ENCODE data around the gene LCN10.

Gene LCN10

DNA sequence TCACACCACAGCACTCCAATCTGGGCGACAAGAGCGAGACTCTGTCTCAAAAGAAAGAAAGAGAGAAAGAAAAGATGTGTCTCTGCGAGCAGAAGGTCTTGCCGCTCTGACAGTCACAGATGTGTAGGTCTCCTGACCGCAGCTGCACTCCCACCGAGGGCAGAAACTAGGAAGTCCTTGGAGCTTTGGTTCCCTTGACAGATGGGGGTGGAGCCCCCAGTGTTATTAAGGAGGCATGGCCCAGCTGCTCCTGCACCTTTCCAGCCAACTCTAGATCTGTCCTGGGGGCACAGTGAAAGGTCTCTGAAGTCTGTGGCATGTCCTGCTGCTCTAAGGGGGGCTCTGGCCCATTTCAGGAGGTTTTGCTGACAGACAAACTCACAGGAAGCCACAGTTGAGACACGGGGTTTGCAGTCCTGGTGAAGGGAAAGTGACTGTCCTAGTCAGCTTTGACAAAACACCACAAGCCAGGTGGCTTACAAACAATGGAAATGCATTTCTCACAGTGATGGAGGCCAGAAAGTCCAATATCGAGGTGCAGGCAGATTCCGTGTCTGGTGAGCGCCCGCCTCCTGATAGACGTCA lies 39.4 kb downstream of the LCN10 start:
- no peaks in the 10 kb centered on the region for H3K36me3 ChIP-seq
- DNase-seq, result peak; percentile 49
- no peak overlapping the region for H3K4me3 ChIP-seq (ENCODE audit: low read depth, low read length)
- peak overlapping the region; percentile 40 for H3K27ac ChIP-seq
- H3K27me3 ChIP-seq (ENCODE audit: insufficient read depth, low read depth, severe bottlenecking), result no peaks in the 10 kb centered on the region
- TF ChIP-seq, protein P1, sequence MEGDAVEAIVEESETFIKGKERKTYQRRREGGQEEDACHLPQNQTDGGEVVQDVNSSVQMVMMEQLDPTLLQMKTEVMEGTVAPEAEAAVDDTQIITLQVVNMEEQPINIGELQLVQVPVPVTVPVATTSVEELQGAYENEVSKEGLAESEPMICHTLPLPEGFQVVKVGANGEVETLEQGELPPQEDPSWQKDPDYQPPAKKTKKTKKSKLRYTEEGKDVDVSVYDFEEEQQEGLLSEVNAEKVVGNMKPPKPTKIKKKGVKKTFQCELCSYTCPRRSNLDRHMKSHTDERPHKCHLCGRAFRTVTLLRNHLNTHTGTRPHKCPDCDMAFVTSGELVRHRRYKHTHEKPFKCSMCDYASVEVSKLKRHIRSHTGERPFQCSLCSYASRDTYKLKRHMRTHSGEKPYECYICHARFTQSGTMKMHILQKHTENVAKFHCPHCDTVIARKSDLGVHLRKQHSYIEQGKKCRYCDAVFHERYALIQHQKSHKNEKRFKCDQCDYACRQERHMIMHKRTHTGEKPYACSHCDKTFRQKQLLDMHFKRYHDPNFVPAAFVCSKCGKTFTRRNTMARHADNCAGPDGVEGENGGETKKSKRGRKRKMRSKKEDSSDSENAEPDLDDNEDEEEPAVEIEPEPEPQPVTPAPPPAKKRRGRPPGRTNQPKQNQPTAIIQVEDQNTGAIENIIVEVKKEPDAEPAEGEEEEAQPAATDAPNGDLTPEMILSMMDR (IDR thresholded peaks at IDR 0.05; ENCODE audit: low read depth, low read length), result no peak
- H3K9me3 ChIP-seq (ENCODE audit: severe bottlenecking), result no peaks in the 10 kb centered on the region

DNA sequence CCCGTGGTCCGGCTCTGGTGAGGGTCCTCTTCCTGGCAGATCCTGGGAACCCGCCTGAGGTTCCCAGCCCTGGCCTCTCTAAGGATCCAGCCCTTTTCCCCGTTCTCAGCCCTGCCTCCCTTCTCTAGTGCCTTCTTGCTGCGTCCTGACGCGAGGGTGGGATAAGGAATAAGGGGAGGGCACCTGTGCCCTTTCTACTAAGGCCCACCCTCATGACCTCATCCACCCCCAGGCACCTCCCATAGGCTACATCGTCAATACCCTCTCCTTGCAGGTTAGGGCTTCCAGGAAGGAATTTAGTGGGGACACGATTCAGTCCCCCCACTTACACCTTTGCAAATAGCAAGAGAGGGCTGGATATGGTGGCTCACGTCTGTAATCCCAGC lies 41.1 kb downstream of the LCN10 start:
- DNase-seq, result no peak
- no peak overlapping the region for H3K27ac ChIP-seq

DNA sequence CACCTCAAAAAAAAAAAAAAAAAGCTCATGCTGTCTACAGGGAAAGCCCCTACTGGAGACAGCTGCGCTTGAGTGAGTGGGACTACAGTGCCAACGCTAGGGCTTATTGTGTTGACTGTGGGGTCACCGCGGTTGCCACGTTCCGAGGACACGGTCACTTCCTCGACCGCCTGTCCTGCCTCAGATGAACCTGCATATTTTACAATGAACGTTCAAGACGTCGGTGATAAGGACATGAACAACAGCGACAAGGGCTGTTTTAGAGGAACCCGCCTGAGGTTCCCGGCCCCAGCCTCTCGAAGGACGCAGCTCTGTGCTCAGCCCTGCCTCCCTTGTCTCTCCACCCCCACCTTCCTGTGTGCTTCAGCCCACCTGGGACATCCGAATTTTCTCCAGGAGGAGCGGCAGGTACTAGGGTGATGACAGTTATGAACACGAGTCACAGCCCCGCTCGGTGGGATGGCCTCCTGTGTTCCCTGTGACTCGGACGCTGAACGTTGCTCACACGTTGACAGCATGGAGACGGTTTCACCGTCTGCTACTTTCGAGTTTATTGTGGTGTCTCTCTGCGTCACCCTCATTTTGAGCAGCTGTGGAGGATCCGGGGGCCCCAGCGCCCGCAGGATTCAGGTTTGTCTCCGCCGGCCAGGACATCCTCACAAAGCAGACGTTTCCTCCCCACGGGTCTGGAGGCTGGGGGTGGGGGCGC lies 41.6 kb downstream of the LCN10 start:
- TF ChIP-seq, protein P1 (IDR thresholded peaks at IDR 0.05; ENCODE audit: low read depth, low read length), result no peak
- Histone ChIP-seq H3K9me3 (ENCODE audit: severe bottlenecking) (no peaks in the 10 kb centered on the region), H3K36me3 (no peaks in the 10 kb centered on the region), H3K27me3 (ENCODE audit: insufficient read depth, low read depth, severe bottlenecking) (no peaks in the 10 kb centered on the region), H3K4me3 (ENCODE audit: low read depth, low read length) (no peak overlapping the region), H3K27ac (no peak overlapping the region)
- DNase-seq, result no peak

More for the DNA sequence above, 41.1 kb downstream of the LCN10 start:
- no peak overlapping the region for H3K4me3 ChIP-seq (ENCODE audit: low read depth, low read length)
- TF ChIP-seq, protein P1 (IDR thresholded peaks at IDR 0.05; ENCODE audit: low read depth, low read length), result no peak
- no peaks in the 10 kb centered on the region for H3K36me3 ChIP-seq
- H3K9me3 ChIP-seq (ENCODE audit: severe bottlenecking), result no peaks in the 10 kb centered on the region
- H3K27me3 ChIP-seq (ENCODE audit: insufficient read depth, low read depth, severe bottlenecking), result no peaks in the 10 kb centered on the region

DNA sequence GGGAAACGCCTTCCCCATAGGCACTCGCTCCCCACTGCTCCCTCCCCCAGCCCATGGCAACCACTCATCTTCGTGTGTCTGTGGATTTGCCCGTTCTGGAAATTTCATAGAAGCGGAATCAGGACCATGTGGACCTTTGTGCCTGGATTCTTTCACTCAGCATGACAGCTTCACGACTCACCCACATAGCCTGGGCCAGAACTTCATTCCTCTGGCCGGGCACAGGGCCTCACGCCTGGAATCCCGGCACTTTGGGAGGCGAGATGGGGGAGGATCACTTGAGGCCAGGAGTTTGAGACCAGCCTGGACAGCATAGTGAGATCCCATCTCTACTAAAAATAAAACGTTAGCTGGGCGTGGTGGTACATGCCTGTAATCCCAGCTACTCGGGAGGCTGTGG lies 42.4 kb downstream of the LCN10 start:
- Histone ChIP-seq H3K4me3 (ENCODE audit: low read depth, low read length) (no peak overlapping the region), H3K9me3 (ENCODE audit: severe bottlenecking) (no peaks in the 10 kb centered on the region), H3K27ac (no peak overlapping the region), H3K36me3 (no peaks in the 10 kb centered on the region), H3K27me3 (ENCODE audit: insufficient read depth, low read depth, severe bottlenecking) (no peaks in the 10 kb centered on the region)
- TF ChIP-seq, protein P1 (IDR thresholded peaks at IDR 0.05; ENCODE audit: low read depth, low read length), result no peak
- no peak for DNase-seq

DNA sequence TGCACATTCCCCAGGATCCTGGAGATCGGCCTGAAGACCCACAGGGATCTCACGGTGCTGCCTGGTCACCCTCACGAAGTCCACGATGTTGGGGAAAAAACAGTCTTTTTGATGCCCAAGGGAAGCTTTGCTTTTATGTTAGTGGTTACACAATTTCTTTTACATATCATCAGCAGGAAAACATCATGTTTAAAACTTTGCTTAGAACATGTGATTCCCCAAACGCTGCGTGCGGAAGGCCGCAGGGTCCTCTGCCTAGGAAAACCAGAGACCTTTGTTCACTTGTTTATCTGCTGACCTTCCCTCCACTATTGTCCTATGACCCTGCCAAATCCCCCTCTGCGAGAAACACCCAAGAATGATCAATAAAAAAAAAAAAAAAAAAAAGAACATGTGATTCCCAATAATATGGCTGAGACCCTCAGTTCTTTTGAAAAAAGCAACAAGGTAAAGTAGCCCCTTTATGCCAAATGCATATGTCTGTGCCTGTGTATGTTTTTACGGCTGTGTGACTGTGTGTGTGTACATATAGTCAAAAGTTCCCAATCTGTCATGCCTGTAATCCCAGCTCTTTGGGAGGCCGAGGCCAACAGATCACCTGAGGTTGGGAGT lies 44.0 kb downstream of the LCN10 start:
- H3K9me3 ChIP-seq (ENCODE audit: severe bottlenecking), result no peaks in the 10 kb centered on the region
- TF ChIP-seq, protein P1 (IDR thresholded peaks at IDR 0.05; ENCODE audit: low read depth, low read length), result no peak
- DNase-seq, result no peak
- H3K4me3 ChIP-seq (ENCODE audit: low read depth, low read length), result no peak overlapping the region
- H3K27me3 ChIP-seq (ENCODE audit: insufficient read depth, low read depth, severe bottlenecking), result no peaks in the 10 kb centered on the region
- H3K36me3 ChIP-seq, result no peaks in the 10 kb centered on the region
- H3K27ac ChIP-seq, result no peak overlapping the region
